GM19351 (cell line): ENCODE measurements around the gene WWOX.

ENCODE experiments used
- ATAC-seq: cut with Tn5 transposase; IDR thresholded peaks from one replicate; pipeline ENCODE4 v1.9.1; 2021; ENCODE audit warnings: mild to moderate bottlenecking, moderate library complexity; ENCODE audit not compliant: unreplicated experiment

Gene WWOX

DNA sequence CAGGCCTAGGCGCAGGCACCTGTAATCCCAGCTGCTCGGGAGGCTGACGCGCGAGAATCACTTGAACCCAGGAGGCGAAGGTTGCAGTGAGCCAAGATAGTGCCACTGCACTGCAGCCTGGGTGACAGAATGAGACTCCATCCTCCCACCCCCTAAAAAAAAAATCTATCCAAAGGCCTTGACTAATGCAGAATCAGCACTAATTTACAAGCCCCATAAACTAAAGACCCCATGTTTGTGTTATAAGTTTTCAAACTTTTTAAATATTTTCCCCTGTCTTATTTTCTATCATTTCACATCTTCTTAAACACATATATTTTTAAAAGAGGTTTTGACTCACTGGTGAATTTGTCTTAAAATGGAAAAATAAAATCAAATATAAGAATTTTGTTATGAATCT, 713.1 kb downstream of the WWOX start:
- ATAC-seq, result no peak

DNA sequence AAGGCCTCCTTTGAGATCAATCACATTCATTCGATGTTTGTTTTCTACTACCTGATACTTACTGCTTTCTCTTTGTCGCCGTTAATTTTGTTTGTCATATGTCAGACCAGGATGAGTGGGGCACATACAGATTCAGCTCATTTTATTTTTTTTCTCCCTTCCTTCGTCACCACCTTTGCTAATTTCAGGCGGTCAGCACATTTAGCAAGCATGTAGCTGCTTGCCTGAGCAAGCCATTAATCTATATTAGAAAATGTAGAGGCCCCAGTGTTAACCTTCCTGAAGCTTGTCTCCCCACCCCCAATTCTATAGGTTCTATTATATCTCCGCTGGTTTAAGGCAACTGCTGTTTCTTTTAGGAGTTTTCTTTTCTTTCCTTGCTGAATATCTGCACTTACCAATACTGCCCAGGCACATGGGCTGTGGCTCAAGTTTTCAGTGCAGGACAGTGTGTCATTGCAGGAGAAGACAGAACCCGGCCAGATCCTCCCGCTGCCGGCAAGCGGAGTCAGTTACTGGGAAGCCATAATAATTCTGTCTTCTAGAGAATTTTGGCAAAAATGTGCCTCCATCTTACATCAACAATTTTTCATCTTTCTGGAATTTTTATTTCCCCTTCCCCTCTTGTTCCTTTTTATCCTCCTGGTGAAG, 714.3 kb downstream of the WWOX start:
- no peak for ATAC-seq

GRCh38 chr16:78815713-78816112, 716.3 kb downstream of the WWOX start:
- ATAC-seq, result no peak

DNA sequence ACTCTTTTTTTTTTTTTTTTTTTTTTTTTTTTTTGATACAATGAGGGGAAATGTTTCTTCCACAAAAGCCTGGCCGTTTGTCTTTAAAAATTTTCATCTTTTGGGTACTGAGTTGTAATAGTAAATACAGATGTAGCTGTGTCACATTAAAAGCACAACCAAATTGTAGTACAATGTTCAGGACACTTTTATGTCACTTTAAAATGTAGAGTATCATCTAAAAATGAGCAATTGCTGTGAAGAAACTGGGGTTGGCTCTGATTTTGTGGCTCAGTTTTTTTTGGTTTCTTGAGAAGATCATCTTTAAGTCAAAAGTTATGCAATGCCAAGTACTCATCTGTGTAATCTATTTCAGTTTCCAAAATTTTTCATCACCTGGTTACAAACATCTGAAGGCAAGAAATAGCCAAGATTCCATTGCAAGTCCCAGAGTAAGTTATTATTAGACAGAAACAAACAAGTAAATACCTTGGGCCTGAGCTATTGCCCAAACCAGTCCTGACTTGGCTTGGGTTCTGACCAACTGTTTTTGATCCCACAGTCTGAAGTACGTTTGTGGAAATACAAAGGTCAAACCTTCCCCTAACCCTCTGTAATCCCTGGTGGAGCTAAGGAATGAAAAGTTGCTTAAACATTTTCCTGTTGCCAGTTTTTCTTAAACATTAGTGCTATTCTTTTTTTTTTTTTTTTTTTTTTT, 717.2 kb downstream of the WWOX start:
- ATAC-seq, result no peak

DNA sequence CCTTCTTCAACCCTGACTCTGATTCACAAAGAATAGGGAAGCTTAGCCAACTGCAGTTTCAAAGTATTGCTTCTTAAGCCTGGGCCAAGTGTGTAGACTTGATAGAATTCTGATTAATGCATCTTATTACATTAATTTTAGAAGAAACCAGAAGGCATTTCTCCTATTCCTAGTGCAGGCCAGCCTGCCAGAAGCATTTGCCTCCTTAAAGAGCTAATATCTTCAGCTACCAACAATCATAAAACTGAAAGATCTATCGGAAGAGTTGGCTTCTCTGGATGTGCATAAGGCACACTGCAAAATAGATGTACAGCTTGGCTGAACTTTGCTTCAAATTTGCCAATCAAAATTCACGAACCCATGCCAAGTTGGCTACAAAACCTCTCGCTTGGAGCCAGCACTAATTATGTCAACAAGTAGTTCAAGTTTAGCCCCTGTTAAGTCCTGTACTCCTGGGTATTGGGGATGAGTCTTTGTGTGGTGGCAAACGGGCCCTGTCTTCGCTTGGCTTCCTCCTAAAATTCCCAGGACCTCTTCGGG, 717.8 kb downstream of the WWOX start:
- ATAC-seq, result no peak

GRCh38 chr16:78821335-78821734, 721.9 kb downstream of the WWOX start:
- no peak for ATAC-seq

DNA sequence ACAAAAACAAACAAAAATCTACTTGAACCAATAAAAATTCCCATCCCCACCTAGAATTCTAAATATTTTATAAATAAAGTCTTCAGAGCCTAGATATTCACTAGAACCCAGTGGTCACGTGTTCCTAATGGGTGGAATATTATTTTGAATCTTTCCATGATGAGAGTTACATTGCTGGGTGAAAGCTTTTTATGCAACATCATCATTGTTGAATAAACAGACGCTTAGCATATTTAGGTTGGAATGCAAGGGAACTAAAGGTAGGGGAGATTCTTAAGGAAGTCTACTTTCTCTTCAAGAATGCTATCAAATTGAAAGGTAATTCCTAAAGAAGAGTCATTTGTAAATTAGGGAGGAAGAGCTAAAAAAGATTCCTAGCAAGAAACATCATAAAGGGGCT, 723.1 kb downstream of the WWOX start:
- no peak for ATAC-seq

DNA sequence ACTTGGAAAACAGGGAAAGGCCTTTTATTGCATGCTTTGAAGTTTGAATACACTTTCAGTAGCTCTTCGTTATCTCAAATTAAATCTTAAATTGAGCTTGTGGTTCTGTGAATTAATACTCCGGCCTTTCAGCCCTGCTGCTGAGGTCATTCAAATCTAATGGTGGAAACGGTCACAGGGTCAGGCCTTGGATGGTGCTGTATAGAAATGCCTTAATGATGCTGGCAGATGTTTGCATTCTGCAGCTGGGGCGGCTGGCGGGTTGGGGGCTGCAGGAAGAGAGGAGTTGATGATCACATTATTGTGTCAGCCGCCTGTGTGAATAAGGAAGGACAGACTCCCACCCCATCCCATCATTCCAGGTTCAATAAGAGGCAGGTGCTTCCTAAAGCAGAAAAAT, 723.6 kb downstream of the WWOX start:
- ATAC-seq, result no peak

- ATAC-seq, result no peak
Observed at GRCh38 chr16:78829280-78829679, 729.8 kb downstream of the WWOX start.

- no peak for ATAC-seq
Observed at GRCh38 chr16:78830599-78830998, 731.1 kb downstream of the WWOX start.

DNA sequence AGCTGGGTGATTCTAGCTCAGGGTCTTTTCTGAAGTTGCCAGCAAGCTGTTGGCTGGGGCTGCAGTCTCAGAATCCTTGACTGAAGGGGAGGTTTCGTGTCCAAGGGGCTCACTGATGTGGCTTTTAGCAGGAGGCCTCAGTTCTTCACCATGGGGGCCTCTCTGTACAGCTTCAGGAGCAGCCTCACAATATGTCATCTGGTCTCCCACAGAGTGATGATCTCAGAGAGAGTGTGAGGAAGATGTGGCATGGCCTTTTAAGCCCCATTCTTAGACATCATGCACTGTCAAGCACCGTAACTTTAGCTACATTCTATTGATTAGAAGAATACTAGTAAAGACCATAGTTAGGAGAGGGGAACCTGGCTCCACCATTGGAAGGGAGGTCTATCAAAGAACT, 732.6 kb downstream of the WWOX start:
- ATAC-seq, result no peak

DNA sequence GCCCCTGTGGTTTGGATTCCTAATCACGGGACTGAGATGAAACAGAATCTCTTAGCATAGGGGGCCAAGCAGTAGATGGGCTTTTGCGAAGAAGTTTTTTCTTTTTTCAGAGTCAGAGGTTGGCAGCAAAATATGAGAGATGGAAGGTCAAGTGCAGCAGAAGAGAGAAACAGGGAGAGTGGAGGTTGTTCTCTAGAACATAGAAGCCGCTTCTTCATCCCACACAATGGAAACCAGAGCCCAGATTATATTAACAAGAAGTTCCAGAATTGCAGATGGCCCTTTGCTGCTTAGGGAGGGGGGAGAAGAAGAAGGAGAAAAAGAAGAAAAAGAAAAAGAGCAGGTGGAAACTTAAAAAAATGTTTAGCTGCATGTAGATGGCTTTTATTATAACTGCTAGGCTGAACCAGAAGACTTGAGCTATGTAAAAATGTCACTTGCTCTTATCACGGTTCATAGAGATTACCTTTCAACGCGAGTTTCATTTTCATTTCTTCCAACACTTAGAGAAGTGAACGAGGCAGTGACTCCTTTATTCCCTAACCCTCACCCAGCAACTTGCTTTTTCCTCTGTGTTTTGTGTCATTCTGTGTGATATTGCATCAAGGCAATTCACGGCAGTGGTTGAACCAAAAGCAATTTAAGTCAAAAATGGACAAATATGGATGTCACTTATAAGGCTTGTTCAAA, 737.5 kb downstream of the WWOX start:
- ATAC-seq, result no peak

DNA sequence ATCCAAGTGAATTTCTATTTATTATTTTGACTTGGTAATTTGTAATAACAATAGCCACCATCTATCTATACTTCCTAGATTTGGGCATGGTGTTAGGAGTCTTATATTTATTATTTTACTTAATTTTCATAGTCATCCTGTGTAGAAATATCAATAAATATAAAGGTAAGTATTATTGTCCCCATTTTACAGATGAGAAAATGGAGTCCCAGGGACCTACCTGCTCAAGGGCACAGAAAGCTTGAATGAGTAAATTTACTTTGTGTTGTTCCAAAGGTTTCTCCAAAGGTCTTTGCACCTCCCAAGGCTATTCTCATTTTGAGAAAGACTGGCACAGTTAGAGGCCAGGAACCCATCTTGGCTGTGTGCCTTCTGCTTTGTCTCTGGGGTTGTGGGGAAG, 738.3 kb downstream of the WWOX start:
- no peak for ATAC-seq

DNA sequence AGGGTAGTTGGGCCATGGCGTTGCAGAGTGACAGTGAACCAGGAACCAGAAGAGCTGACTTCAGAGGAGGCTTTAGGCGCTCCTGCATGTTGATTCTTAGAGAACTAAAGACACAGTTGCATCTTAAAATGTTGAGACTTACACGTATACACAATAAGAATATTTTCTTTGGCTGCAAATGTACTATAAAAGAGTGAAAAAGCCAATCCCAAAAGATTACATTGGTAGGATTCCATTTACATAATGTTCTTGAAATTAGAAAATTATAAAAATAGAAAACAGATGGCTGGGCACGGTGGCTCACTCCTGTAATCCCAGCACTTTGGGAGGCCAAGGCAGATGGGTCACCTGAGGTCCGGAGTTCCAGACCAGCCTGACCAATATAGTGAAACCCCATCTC, 738.8 kb downstream of the WWOX start:
- no peak for ATAC-seq

DNA sequence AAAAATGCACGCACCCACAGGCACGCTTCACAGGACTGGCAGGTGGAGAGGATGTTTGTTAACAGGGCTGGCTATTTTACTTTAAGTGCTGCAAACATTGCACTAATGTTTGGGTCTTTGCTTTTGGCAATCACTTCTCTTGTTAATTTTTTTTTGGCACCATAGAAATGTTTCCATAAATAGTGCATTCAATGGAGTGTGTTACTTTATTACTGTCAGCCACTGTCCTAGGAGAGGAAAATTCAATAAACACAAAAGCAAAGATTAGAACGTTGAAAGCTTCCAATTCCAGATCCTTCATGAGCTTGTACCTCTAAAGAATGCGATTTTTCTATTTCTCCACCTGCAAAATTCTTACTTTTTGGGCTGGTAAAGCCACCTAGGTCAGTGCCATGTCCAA, 743.5 kb downstream of the WWOX start:
- ATAC-seq, result no peak

DNA sequence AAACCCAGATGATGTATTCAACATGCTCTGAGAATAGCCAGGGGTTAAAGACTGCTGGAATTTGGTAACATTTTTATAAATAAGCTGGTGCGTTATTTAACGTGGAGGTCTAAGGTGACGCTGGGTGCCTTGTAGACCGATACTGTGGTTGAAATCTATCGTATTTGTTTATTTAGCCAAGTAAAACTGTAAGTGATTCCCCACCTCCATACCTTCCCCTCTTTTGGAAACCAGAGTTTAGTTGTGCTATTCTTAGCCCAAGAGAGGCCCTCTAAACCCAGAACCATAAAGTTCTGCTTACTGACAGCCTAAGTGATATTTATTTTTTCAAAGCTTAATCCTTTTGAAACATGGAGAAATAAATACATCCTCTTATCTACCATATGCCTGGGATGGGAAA, 744.5 kb downstream of the WWOX start:
- no peak for ATAC-seq

- no peak for ATAC-seq
Observed at GRCh38 chr16:78844682-78845081, 745.2 kb downstream of the WWOX start.

- ATAC-seq, result no peak
Observed at GRCh38 chr16:78851266-78851665, 751.8 kb downstream of the WWOX start.

GRCh38 chr16:78852081-78852635, 752.7 kb downstream of the WWOX start:
- no peak for ATAC-seq

DNA sequence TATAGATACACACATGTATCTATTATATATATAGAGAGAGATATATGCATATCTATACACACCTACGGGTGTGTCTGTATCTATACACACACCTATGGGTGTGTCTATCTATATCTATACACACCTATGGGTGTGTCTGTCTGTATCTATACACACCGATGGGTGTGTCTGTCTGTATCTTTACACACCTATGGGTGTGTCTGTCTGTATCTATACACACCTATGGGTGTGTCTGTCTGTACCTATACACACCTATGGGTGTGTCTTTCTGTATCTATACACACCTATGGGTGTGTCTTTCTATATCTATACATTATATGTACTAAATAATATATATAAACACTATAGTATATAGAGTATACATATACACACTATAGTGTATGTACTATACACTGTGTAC, 762.6 kb downstream of the WWOX start:
- no peak for ATAC-seq

DNA sequence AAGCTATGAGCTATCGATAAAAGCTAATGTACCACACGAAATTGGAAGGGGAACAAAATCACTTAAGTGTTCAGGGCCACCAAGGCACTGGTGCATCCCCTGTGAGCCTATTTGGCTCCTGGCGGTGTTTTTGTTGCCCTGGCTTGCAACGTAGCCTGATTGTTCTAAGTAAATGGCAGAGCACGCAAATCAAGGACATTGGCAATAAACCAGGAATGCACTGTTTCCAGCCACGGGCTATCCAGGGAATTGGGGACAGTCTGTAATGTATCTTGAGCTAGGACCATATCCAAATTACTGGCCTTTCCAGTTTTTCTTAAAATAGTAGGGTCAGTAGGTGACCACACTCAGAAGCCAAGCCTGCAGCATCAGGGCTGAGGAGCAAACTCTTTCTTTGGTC, 767.1 kb downstream of the WWOX start:
- ATAC-seq, result no peak

DNA sequence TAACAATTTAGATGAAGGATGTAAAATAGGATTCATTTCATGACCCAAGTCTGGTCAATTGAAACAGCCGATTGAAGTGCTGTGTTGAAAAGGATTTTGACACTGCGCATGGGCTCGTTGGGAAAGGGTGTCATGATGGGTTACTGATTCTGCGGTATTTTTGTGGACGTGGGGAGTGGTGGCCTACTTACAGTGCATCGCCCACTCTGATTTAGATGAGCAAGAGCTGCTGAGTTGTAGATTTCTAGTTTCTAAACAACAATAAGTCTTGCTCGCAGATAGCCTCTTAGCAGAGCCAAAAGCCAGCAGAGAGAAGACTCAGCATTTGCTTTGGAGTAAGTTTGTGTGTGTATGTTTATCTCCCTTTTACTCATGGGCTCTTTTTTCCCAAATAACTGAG, 770.0 kb downstream of the WWOX start:
- ATAC-seq, result no peak
